H1 (cell line): Measurements from ENCODE around the gene SLC35E1. TPM values are rescaled to one million over a fixed set of nuclear protein-coding genes. Genes with fewer than 3 reads are reported as not detected.

Experiments
- CTCF ChIA-PET: fragments of 300-600 bp; sonication (Branson Sonifier 250); formaldehyde crosslinking; loops from one replicate; lab custom pipeline; 2021; ENCODE audit not compliant: partially characterized antibody; lab: Charles Lee
- POLR2A ChIA-PET: fragments of 300-600 bp; sonication (Branson Sonifier 250); formaldehyde crosslinking; loops from one replicate; lab custom pipeline; 2021; ENCODE audit warnings: inconsistent platforms; ENCODE audit not compliant: partially characterized antibody; lab: Charles Lee
- DNase-seq, 2 experiments: peaks; one replicate each; pipeline versions ENCODE4 v3.0.0 to v3.0.0-alpha.2; 2010 to 2022; ENCODE audit warnings: low spot score in 2 of 2, low read depth in 1 of 2, mixed read lengths in 1 of 2
- FAIRE-seq: peaks from 2 replicates; lab custom pipeline; 2011; peaks lifted over from hg19 to GRCh38; lab: Jason Lieb, UNC
- H2AFZ ChIP-seq: 2 replicates; pipeline ENCODE4 v1.8.1; 2012; ENCODE audit warnings: low read length, inconsistent platforms
- H2AK5ac ChIP-seq: 2 replicates; pipeline ENCODE4 v1.6.1; 2013; ENCODE audit warnings: low read depth, low read length
- H2BK120ac ChIP-seq: replicated peaks from 2 replicates; pipeline ENCODE3; 2013; ENCODE audit warnings: low read depth, low read length, inconsistent platforms
- H2BK12ac ChIP-seq: 2 replicates; pipeline ENCODE4 v1.6.1; 2013; ENCODE audit warnings: low read depth, low read length
- H2BK15ac ChIP-seq: 2 replicates; pipeline ENCODE4 v1.6.1; 2013; ENCODE audit warnings: low read length
- H2BK20ac ChIP-seq: 2 replicates; pipeline ENCODE4 v1.6.1; 2013; ENCODE audit warnings: low read length
- H2BK5ac ChIP-seq: 2 replicates; pipeline ENCODE4 v1.6.1; 2013; ENCODE audit warnings: low read depth, low read length
- H3K14ac ChIP-seq: 2 replicates; pipeline ENCODE4 v1.6.1; 2013; ENCODE audit warnings: inconsistent platforms; ENCODE audit not compliant: insufficient read length
- H3K18ac ChIP-seq: 2 replicates; pipeline ENCODE4 v1.6.1; 2013; ENCODE audit warnings: low read length; ENCODE audit errors: extremely low read depth
- H3K23ac ChIP-seq: 2 replicates; pipeline ENCODE4 v1.6.1; 2013; ENCODE audit warnings: inconsistent platforms; ENCODE audit not compliant: insufficient read length
- H3K23me2 ChIP-seq: 2 replicates; pipeline ENCODE4 v1.6.1; 2013; ENCODE audit warnings: low read depth, low read length
- H3K27ac ChIP-seq: 2 replicates; pipeline ENCODE4 v1.6.1; 2011; ENCODE audit warnings: low read depth, low read length, inconsistent platforms
- H3K27me3 ChIP-seq, 4 experiments: replicated peaks in 1 of 4; 1 replicate in 1 of 4; 2 replicates in 3 of 4; pipeline versions ENCODE4 v1.6.1 to v1.8.1; 2011 to 2013; ENCODE audit warnings: low read length in 3 of 4, mild to moderate bottlenecking in 3 of 4, inconsistent platforms in 2 of 4, mixed read lengths in 2 of 4, moderate library complexity in 1 of 4; ENCODE audit not compliant: control insufficient read depth in 3 of 4, insufficient read depth in 3 of 4; ENCODE audit errors: extremely low read depth in 1 of 4
- H3K36me3 ChIP-seq, 4 experiments: 2 replicates each; pipeline versions ENCODE4 v1.6.1 to v1.8.1; 2011 to 2013; ENCODE audit warnings: mild to moderate bottlenecking in 4 of 4, low read length in 3 of 4, moderate library complexity in 2 of 4, control low read depth in 1 of 4, inconsistent platforms in 1 of 4; ENCODE audit not compliant: insufficient read depth in 4 of 4, control insufficient read depth in 2 of 4
- H3K4ac ChIP-seq: replicated peaks from 2 replicates; pipeline ENCODE3; 2013; ENCODE audit warnings: low read length, low read depth, mixed read lengths, inconsistent platforms; ENCODE audit not compliant: insufficient read length
- H3K4me1 ChIP-seq, 4 experiments: replicated peaks in 1 of 4; 1 replicate in 1 of 4; 2 replicates in 3 of 4; pipeline versions ENCODE4 v1.6.1 to v1.8.1; 2011 to 2013; ENCODE audit warnings: low read length in 3 of 4, inconsistent platforms in 2 of 4, mixed read lengths in 1 of 4; ENCODE audit not compliant: insufficient read depth in 4 of 4, control insufficient read depth in 3 of 4
- H3K4me2 ChIP-seq, 2 experiments: 2 replicates each; pipeline versions ENCODE4 v1.6.1 to v1.8.1; 2011 to 2013; ENCODE audit warnings: low read depth in 2 of 2, low read length in 2 of 2, control low read depth in 1 of 2, inconsistent platforms in 1 of 2, mild to moderate bottlenecking in 1 of 2; ENCODE audit not compliant: insufficient read depth in 1 of 2
- H3K4me3 ChIP-seq, 4 experiments: fragments of 200-600, 300-600 bp in 1 of 4; sonication (generic), shearing (Covaris generic), sonication (Bioruptor Twin) in 1 of 4; 2 replicates each; pipeline versions ENCODE4 v1.5.1 to v1.8.1; 2011 to 2016; ENCODE audit warnings: low read length in 4 of 4, low read depth in 3 of 4, control low read depth in 2 of 4, inconsistent platforms in 2 of 4, mild to moderate bottlenecking in 2 of 4, mixed read lengths in 1 of 4, moderate library complexity in 1 of 4; ENCODE audit not compliant: insufficient read depth in 2 of 4; ENCODE audit errors: extremely low read depth in 1 of 4
- H3K56ac ChIP-seq: replicated peaks from 2 replicates; pipeline ENCODE3; 2013; ENCODE audit warnings: low read depth, mild to moderate bottlenecking, mixed read lengths, low read length, inconsistent platforms; ENCODE audit not compliant: insufficient read length
- H3K79me1 ChIP-seq: 2 replicates; pipeline ENCODE4 v1.6.1; 2013; ENCODE audit warnings: low read depth, low read length, control low read depth
- H3K79me2 ChIP-seq, 2 experiments: 2 replicates each; pipeline versions ENCODE4 v1.6.1 to v1.8.1; 2012 to 2013; ENCODE audit warnings: low read length in 2 of 2, mild to moderate bottlenecking in 2 of 2, inconsistent platforms in 1 of 2; ENCODE audit not compliant: insufficient read depth in 2 of 2, control insufficient read depth in 1 of 2
- H3K9ac ChIP-seq, 4 experiments: replicated peaks in 1 of 4; 1 replicate in 1 of 4; 2 replicates in 3 of 4; pipeline versions ENCODE4 v1.6.1 to v1.8.1; 2011 to 2013; ENCODE audit warnings: low read depth in 3 of 4, low read length in 3 of 4, control low read depth in 2 of 4, mild to moderate bottlenecking in 2 of 4, moderate library complexity in 2 of 4, inconsistent platforms in 1 of 4; ENCODE audit errors: extremely low read depth in 1 of 4
- H3K9me3 ChIP-seq, 2 experiments: 2 replicates each; pipeline versions ENCODE4 v1.6.1 to v1.8.1; 2012 to 2013; ENCODE audit warnings: mild to moderate bottlenecking in 2 of 2, moderate library complexity in 2 of 2, control low read depth in 1 of 2, inconsistent platforms in 1 of 2, low read depth in 1 of 2, low read length in 1 of 2, mixed read lengths in 1 of 2; ENCODE audit not compliant: insufficient read depth in 2 of 2
- H4K20me1 ChIP-seq, 2 experiments: replicated peaks in 1 of 2; 2 replicates each; pipeline versions ENCODE3 to v1.8.1; 2011 to 2013; ENCODE audit warnings: inconsistent platforms in 2 of 2, low read length in 2 of 2, mild to moderate bottlenecking in 1 of 2; ENCODE audit not compliant: insufficient read depth in 2 of 2, control insufficient read depth in 1 of 2
- H4K5ac ChIP-seq: 2 replicates; pipeline ENCODE4 v1.6.1; 2013; ENCODE audit warnings: low read length, low read depth, mixed read lengths, inconsistent platforms; ENCODE audit not compliant: insufficient read length
- H4K8ac ChIP-seq: 2 replicates; pipeline ENCODE4 v1.8.0; 2013; ENCODE audit warnings: mild to moderate bottlenecking, moderate library complexity, low read length, inconsistent platforms; ENCODE audit not compliant: insufficient read depth; ENCODE audit errors: extremely low read depth
- H4K91ac ChIP-seq: replicated peaks from 2 replicates; pipeline ENCODE3; 2013; ENCODE audit warnings: low read length, mixed read lengths, inconsistent platforms; ENCODE audit not compliant: insufficient read length
- CTBP2 ChIP-seq: IDR thresholded peaks from 2 replicates; pipeline ENCODE4 v1.7.0; 2011; ENCODE audit warnings: borderline replicate concordance, mild to moderate bottlenecking, moderate library complexity, mixed read lengths, low read length; ENCODE audit not compliant: insufficient read depth, insufficient read length
- SRF ChIP-seq: IDR thresholded peaks from 2 replicates; pipeline ENCODE4 v1.6.1; 2011; ENCODE audit warnings: mild to moderate bottlenecking, low read depth, low read length, moderate library complexity
- WGBS, 2 experiments: shearing (Covaris generic) in 1 of 2; methylation state at CpG; one replicate each; pipeline versions ENCODE4 v1.1.6 to v1.1.7; 2013 to 2015; ENCODE audit warnings: low lambda C conversion rate in 2 of 2, mixed read lengths in 2 of 2, inconsistent platforms in 1 of 2, low coverage in 1 of 2, missing lambda C conversion rate in 1 of 2; ENCODE audit not compliant: insufficient replicate concordance in 2 of 2, insufficient coverage in 1 of 2, insufficient read length in 1 of 2; ENCODE audit errors: extremely low coverage in 1 of 2, missing lambda C conversion rate in 1 of 2; 5-methylcytosine and 5-hydroxymethylcytosine counted together
- polyA plus RNA-seq, 7 experiments: library from polyadenylated mRNA; depleted of rRNA in 3 of 7; stranded (reverse) in 5 of 7; unstranded in 2 of 7; fragments of >200 nt in 5 of 7; fragments of 200-250 nt in 2 of 7; gene quantifications; 1 replicate in 5 of 7; 2 replicates in 1 of 7; 4 replicates in 1 of 7; pipeline versions ENCODE4 v1.2.1 to v1.2.3, GENCODE V29; 2011 to 2013; ENCODE audit warnings: missing spikeins in 2 of 7, mixed read lengths in 2 of 7
- total RNA-seq: library from RNA; stranded (reverse); fragmentation: NEBNext Ultra II Directional; extraction: Animal tissue kit (Norgen Biotek cat#: 25700); gene quantifications from 2 replicates; pipeline ENCODE4 v1.2.1, GENCODE V29; 2021

Gene SLC35E1
- total and polyA plus RNA-seq, 2 of the 8 experiments (the other 6 are each of a cell fraction or from before 2014, with no cell fraction given), result 26.0 to 31.9 TPM

GRCh38 chr19:16620018-16620417, 47.8 kb upstream of the SLC35E1 start:
- DNase-seq, result no peak
- Histone ChIP-seq H4K20me1 (peaks cover 42 to 71% of the 10 kb centered on the region in 2 experiments), H3K79me1 (peaks cover 68% of the 10 kb centered on the region), H4K8ac (no peak overlapping the region; the same call in 1 of the 2 replicates), H3K56ac (no peak overlapping the region), H2BK120ac (no peak overlapping the region), H2BK15ac (no peak overlapping the region), H3K4me1 (peaks cover 0 to 10% (median 3%) of the 10 kb centered on the region in 4 experiments; a peak in 4 of 7 replicates), H3K27ac (no peak overlapping the region), H2BK20ac (no peak overlapping the region), H3K4me2 (no peak overlapping the region), H3K9ac (no peak overlapping the region; a peak in 1 of 7 replicates), H2BK5ac (no peak overlapping the region; the same call in 1 of the 2 replicates), H4K91ac (no peak overlapping the region), H3K4me3 (no peak overlapping the region), H3K27me3 (no peaks in the 10 kb centered on the region), H2AFZ (no peak overlapping the region), H3K23ac (no peak overlapping the region), H3K79me2 (peaks cover 31 to 98% of the 10 kb centered on the region in 2 experiments), H4K5ac (no peak overlapping the region), H2AK5ac (no peak overlapping the region), H3K9me3 (no peaks in the 10 kb centered on the region), H3K14ac (no peak overlapping the region), H3K18ac (no peak overlapping the region), H3K23me2 (no peaks in the 10 kb centered on the region), H3K36me3 (peaks cover 0 to 5% (median 0%) of the 10 kb centered on the region in 4 experiments; a peak in 5 of 8 replicates), H2BK12ac (no peak overlapping the region), H3K4ac (no peak overlapping the region)
- TF ChIP-seq CTBP2 (no peak), SRF (no peak)
- FAIRE-seq, result no peak
- 88% methylated on average over 5 of the region's 5 CpGs; no CpG with 5 or more reads in 1 of the 2 experiments for WGBS, 2 experiments
- POLR2A ChIA-PET, result no interaction called here
- CTCF ChIA-PET, result no interaction called here
